Measurements from ENCODE around the gene FBXO31.

- no peak for TF ChIP-seq CTCF (IDR thresholded peaks at IDR 0.05; ENCODE audit: low read length)
- TF ChIP-seq EZH2 (optimal IDR thresholded peaks at IDR 0.05; ENCODE audit: low read depth, low read length), result no peak
Observed at GRCh38 chr16:87346517-87347060, 37.0 kb downstream of the FBXO31 start.

Measured in MM.1S (cell line).